Erythroblast (primary cell): ENCODE measurements around the gene NEGR1.

Source experiments
- DNase-seq, 2 experiments: peaks; one replicate each; lab custom pipeline; 2025; lab: John Stamatoyannopoulos, UW
- GATA1 ChIP-seq: IDR thresholded peaks from 2 replicates; pipeline ENCODE4 v1.6.1; 2011; ENCODE audit warnings: low read depth, mild to moderate bottlenecking, control low read depth, low read length, moderate library complexity
- POLR2A ChIP-seq: IDR thresholded peaks from 2 replicates; pipeline ENCODE4 v1.6.1; 2011; ENCODE audit warnings: mild to moderate bottlenecking, low read length

NEGR1 gene

DNA sequence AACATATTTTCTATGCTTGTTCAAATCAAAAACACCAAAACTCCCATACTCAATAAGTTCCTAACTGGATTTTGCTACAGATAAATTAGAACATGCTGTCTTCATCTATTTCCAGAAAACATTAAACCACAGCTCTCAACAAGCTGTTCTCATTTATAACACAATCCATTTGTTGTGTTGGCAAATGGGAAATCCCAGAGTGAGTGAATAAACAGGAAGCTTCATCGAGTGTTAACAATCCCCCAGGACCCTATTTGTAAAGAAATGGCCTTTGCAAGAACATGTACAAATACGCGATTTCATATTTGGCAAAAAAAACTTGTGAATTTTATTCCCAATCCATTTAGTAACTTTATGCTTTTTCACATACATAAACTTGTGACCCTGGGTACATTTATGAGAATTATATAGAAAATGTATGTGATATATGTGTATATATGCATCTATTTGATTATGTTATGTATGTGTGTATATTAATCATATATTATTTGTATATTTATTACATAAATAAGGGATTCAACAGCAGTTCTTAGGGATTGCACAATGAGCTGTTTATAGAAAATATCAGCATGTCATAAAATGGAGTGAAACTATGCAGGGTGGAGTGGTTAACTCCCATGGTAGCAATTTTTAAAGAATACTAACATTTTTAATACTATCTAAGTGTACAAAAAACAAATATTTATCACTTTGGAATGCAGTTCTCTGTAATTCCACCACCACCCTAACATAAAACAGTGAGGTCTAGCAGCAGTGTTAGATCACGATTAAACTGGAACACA lies 160.0 kb downstream of the NEGR1 start:
- TF ChIP-seq POLR2A, result no peak
- no peak for TF ChIP-seq GATA1
- no peak for DNase-seq

DNA sequence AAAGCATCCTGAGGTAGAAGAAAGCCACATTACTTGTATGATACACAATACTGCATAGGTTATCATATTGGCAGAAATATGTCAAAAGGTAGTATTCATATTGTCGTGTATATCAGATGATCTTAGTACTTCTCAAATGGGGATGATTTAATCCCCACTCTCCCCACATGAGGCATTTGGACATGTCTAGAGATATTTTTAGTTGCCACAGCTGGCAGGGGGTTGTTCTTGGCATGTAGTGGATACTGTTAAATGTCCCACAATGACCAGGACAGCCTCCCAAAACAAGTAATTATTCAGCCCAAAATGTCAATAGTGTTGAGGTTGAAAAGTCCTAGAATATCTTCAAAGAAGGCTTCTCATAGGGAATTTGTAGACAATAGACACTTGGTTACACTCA lies 162.8 kb downstream of the NEGR1 start:
- DNase-seq, result no peak
- TF ChIP-seq GATA1 (no peak), POLR2A (no peak)

DNA sequence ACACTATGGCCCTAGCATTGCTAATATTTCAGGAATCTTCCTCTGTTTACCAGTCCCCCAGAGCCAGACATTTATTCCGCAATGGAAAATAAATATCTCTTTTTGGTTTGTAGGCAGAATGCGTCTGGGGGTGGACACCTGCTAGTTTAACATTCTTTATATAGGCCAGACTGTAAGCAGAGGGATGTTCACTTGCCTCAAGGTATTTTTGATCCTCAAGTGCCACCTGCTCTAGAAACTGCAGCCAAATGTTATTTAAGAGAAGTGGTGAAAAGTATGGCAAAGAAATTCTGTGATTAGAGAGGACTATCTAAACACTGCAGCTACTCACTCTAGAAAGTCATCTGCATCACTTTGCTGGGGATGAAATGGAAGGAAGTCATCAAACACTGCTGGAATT lies 164.7 kb downstream of the NEGR1 start:
- no peak for DNase-seq
- TF ChIP-seq GATA1 (no peak), POLR2A (no peak)

DNA sequence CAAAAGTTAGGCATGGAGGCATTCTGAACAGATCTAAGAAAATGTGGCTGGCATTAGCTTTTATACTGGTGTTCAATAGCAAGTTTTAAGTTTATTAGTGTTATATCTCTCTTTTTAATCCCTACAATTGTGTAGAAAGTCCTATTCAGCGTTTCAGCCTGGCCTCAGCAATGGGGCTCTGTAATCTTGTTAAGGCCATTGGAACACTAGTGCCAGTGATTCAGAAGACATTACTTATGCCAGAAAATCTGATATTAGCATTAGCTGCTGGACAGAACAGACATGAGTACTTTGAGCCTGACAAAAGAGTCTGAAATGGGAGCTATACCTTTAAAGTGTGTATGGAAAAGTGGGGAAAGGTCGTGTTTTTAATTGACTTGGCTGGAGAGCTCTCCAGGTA lies 167.0 kb downstream of the NEGR1 start:
- DNase-seq, result no peak
- no peak for TF ChIP-seq GATA1
- no peak for TF ChIP-seq POLR2A

DNA sequence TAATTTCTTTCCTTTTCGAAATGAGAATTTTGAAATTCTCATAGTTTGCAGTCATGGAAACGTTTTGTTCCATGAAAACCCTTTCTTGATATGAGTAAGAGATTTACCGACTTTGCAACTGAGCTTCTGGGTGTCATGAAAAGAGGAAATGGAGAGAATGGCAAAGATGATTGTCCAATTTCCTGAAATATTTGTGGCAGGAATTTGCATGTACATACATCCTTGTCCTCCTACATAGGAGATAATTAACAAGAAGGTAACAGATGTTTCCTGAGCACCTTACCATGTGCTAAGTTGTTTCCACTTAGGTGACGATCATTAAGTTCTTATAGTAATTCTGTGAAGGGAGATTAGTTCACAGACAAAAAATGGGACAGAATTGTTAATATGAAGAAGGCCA lies 170.7 kb downstream of the NEGR1 start:
- TF ChIP-seq POLR2A (no peak), GATA1 (no peak)
- DNase-seq, result no peak

DNA sequence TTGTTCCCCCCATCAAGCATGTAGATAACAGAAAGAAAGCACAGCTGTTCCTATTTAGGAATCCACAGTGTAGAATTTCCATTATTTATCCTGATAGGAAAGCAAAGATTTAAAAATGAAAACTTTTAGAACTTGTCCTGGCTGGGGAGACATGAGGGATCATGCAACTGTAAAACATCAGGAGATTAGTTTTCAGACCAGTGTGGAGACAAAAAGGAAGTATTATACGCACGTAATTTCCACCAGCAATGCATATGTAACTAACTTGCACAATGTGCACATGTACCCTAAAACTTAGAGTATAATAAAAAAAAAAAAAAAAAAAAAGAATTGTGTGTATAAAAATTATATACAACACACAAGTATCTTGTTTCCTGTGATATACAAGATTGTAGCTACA lies 172.4 kb downstream of the NEGR1 start:
- TF ChIP-seq GATA1 (no peak), POLR2A (no peak)
- DNase-seq, result no peak

DNA sequence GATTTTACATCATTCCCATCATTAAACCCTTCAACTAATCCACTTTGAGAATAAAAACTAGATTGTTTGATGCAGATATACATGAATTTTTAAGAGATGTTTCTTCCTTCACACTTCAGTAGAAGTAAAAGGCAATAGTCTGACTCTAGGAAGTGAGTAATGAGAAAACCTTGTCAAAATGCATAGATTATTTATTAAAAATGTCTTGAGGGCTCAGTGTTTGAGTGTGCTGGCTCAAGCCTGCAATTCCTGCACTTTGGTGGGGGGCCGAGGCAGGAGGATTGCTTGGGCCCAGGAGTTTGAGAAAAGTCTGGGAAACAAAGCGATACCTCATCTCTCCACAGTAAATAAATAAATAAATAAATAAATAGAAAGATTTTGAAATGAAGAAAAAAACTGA lies 177.1 kb downstream of the NEGR1 start:
- TF ChIP-seq GATA1 (no peak), POLR2A (no peak)
- DNase-seq, result no peak

DNA sequence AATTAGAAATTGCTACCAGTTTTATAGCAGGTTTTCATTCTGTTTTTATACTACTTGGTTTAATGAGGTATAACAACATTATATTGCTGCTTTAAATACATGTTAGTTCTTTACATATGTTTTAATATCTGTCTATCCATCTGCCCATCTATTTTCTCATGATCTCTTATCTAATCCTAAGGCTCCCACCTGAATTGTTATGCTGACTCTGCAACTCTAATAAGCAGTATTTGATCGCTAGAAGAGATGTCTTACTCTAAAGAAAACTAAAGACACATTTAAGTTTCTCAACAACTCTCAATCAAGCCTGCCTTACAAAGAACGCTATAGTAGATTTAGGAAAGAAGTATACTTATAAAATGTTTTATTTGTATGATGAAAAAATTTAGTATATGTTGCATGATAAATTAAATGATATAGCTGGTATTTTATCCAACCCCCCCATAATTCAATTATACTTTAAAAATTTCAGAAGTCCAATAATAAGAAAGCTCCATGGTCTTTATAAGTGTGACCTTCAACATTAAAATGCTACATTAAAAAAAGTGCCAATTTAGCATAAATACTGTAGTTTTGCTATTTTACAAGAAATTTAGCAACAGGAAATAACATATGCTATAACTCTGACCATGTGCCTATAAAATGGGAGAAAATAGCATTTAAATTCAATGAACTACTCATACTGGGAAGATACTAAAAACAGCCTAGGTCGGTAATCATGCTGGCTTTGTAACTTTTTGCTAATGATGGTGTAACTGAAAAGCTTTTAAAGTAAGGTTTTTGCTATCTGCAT lies 180.3 kb downstream of the NEGR1 start:
- TF ChIP-seq GATA1 (no peak), POLR2A (no peak)
- DNase-seq, result no peak

DNA sequence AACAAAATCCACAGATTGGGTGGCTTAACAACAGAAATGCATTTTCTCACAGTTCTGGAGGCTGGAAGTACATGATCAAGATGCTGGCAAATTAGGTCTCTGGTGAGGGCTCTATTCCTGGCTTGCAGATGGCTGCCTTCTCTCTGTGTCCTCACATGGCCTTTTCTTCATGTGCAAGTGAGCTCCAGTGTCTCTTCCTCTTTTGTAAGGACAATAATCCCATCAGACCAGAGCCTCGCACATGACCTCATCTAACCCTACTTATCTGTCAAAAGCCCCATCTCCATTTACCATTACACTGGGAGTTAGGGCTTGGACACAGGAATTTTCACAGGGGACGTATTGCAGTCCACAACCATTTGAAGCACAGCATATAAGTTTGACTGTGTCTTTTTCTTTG lies 181.6 kb downstream of the NEGR1 start:
- no peak for TF ChIP-seq POLR2A
- no peak for TF ChIP-seq GATA1
- DNase-seq, result no peak

DNA sequence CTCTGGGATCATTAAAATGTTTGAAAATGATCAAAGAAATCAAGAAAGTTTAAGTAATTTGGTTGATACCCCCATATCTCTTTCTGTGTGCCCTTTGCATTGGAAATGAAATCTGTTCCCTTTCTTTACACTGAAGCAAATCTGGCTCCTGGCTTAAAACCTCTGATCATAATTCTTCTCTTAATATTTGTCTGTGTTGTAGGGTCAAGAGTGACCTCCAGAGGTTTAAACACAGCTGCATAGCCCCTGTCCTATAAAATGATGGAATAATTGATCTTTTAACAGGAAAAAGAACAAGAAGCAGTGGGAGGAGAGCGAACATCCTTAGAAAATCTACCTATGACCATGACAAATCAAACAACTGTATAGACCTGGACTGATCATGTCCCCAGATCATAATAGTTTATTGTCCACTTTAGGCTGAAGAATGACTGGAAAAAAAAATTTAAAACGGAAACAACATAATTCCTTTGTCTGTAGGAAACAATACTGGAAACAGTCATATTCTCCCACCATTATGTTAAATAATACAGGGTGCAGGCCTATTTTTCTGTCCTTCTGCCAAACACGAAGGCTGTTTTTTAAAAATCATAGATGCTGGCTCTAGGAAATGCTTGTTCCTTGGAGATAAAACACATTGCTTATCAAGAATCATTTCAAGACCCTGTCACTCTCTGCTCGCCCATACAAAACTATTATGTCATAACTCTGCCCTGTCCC lies 184.3 kb downstream of the NEGR1 start:
- TF ChIP-seq GATA1, result no peak
- TF ChIP-seq POLR2A, result no peak
- no peak for DNase-seq

DNA sequence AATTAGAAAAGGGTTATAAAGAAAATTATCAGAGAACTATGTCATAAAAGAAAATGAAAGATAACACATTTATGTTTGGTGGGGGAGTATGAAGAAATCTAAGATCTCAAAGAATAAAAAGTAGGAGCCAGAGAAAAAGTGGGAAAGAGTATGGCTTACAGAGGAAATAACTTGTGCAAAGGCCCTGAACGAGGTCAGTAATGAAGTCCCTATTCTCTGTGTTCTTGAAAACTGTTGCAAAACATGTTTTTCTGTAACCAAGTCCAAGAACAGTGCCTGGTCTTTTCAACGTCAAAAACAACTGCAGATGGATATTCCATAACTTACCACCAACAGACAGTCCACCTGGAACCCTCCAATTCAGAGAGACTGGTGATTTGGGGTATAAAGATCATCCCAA lies 188.1 kb downstream of the NEGR1 start:
- TF ChIP-seq GATA1 (no peak), POLR2A (no peak)
- DNase-seq, result no peak

DNA sequence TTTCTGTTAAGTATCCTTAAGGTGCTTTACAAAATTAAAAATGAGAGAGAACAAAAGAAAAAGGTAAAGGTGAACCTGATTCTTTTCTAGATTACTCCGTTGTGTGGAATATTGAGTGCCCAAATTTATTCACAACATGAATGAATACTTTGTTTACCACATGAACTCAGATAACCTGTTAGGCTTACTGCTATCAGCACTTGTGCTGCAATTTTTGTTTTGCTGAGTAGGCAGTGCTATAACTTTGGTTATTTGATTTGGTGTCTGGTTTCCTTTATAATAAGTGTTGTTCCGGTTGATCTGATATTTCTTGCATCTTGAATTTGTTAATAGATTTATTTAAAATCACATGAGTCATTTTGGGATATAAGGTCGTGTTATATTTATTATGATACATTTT lies 195.9 kb downstream of the NEGR1 start:
- no peak for TF ChIP-seq POLR2A
- no peak for TF ChIP-seq GATA1
- no peak for DNase-seq

DNA sequence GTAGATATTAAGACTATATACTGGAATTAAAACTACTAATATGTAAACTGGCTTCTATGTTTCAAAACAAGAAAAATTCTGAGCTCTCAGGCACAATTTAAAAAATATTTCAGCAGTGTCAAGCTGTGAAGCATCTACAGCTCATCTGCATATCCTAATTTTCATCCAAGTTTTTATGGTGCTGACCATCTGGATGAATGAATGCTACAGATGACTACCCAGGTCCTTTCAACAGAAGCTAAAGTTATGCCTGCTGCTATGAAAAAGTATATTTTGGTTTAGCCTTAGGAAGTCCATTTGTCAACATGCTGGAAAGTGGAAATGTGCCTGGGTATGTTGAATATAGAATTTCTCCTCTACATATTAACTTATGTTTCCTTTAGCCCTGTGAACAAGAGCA lies 206.9 kb downstream of the NEGR1 start:
- no peak for TF ChIP-seq POLR2A
- no peak for TF ChIP-seq GATA1
- DNase-seq, result no peak

DNA sequence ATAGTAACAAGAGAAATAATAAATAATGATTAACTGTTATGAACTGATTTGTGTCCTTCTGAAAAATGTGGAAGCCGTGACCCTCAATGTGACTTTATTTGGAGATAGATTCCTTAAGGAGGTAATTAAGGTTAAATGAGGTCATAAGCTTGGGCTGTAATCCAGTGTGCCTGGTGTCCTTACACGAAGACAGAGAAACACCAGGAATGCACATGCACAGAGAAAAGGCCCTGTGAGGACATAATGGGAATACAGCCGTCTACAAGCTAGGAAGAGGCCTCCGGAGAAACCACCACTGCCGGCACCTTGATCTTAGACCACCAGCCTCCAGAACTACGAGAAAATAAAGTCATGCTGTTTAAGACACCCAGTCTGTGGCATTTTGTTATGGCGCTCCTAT lies 215.9 kb downstream of the NEGR1 start:
- TF ChIP-seq POLR2A (no peak), GATA1 (no peak)
- no peak for DNase-seq
